Uterus (tissue), 4 donors: ENCODE results near the gene BICDL2. TPM values are rescaled to one million over a fixed set of nuclear protein-coding genes. Genes with fewer than 3 reads are reported as not detected.

Source experiments
- DNase-seq, 2 donors: peaks; one replicate each; pipeline ENCODE4 v3.0.0-alpha.2; 2019 to 2020
- H3K27ac ChIP-seq, 2 donors: fragments of 200-600 bp; sonication (generic); 1 replicate in 1 of 2; 2 replicates in 1 of 2; pipeline ENCODE4 v1.5.1; 2016 to 2018
- H3K27me3 ChIP-seq, 2 donors: fragments of 200-600 bp; sonication (generic); one replicate each; pipeline ENCODE4 v1.5.1; 2018 to 2019; ENCODE audit warnings: control low read depth in 1 of 2
- H3K36me3 ChIP-seq, 2 donors: fragments of 200-600 bp; sonication (generic); one replicate each; pipeline ENCODE4 v1.5.1; 2019; ENCODE audit warnings: control low read depth in 1 of 2
- H3K4me1 ChIP-seq, 2 donors: fragments of 200-600 bp; sonication (generic); one replicate each; pipeline ENCODE4 v1.5.1; 2018 to 2019; ENCODE audit warnings: control low read depth in 1 of 2
- H3K4me3 ChIP-seq, 2 donors: fragments of 200-600 bp; sonication (generic); 1 replicate in 1 of 2; 2 replicates in 1 of 2; pipeline ENCODE4 v1.5.1; 2018 to 2019; ENCODE audit warnings: mild to moderate bottlenecking in 1 of 2
- H3K9me3 ChIP-seq, 2 donors: fragments of 200-600 bp; sonication (generic); one replicate each; pipeline ENCODE4 v1.5.1; 2019; ENCODE audit warnings: control low read depth in 1 of 2
- CTCF ChIP-seq, 4 experiments: fragments of 200-600 bp in 2 of 4; fragments of 450-650 bp in 2 of 4; sonication (generic) in 2 of 4; IDR thresholded peaks; one replicate each; pipeline ENCODE4 v1.5.1; 2016 to 2019; ENCODE audit warnings: antibody characterized with exemption in 4 of 4, mild to moderate bottlenecking in 2 of 4, moderate library complexity in 1 of 4
- POLR2A ChIP-seq, 2 donors: fragments of 450-650 bp; IDR thresholded peaks; one replicate each; pipeline ENCODE4 v1.6.1; 2016; ENCODE audit warnings: antibody characterized with exemption in 2 of 2, mild to moderate bottlenecking in 1 of 2, moderate library complexity in 1 of 2
- intact Hi-C: fragments of 100-400 bp; cut with DNase I; formaldehyde crosslinking; loops from one replicate; pipeline ENCODE4 v1.15.1; 2023; ENCODE audit warnings: low total_unique reads
- total RNA-seq, 4 donors: library from RNA; depleted of rRNA in 3 of 4; stranded (reverse); fragments of >200 nt in 3 of 4; gene quantifications; one replicate each; pipeline versions ENCODE4 v1.1.0 to v1.2.4, GENCODE V29; 2014 to 2023
- donor health status: DM: yes; HTN: yes; CAD: no.

BICDL2 gene
- total RNA-seq, 4 donors from 2014 or later, result 0.26 to 1.9 (median 0.29) TPM; not detected in 1

- H3K27me3 ChIP-seq, result peaks cover 5 to 12% of the 10 kb centered on the region in 2 donors
- peaks cover 0 to 26% of the 10 kb centered on the region in 2 donors for H3K4me1 ChIP-seq
- intact Hi-C loops, result no loop called here
- no peaks in the 10 kb centered on the region for H3K9me3 ChIP-seq
- H3K36me3 ChIP-seq, result no peaks in the 10 kb centered on the region
- TF ChIP-seq POLR2A (IDR thresholded peaks at IDR 0.05) (no peak), CTCF (IDR thresholded peaks at IDR 0.05) (no peak)
- DNase-seq, result no peak
- H3K27ac ChIP-seq, result no peak overlapping the region
- no peak overlapping the region for H3K4me3 ChIP-seq
These were observed 9.9 kb downstream of the BICDL2 start for GRCh38 chr16:3026609-3027488.

DNA sequence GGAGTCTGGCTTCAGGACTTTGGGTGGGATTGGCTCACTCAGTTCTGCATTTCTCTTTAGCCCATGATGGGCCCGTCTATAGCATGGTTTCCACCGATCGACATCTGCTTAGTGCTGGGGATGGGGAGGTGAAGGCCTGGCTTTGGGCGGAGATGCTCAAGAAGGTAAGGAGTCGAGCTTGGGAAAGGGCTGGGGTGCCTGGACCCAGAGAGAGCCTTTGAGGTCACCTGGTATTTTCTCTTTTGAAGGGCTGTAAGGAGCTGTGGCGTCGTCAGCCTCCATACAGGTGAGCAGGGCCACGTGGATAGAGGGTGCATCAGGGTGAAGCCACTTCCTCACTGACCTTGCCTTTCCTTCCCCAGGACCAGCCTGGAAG, 10.8 kb downstream of the BICDL2 start:
- no peak overlapping the region for H3K27ac ChIP-seq
- TF ChIP-seq CTCF (IDR thresholded peaks at IDR 0.05) (no peak), POLR2A (IDR thresholded peaks at IDR 0.05) (no peak)
- no peaks in the 10 kb centered on the region for H3K9me3 ChIP-seq
- peaks cover 0 to 28% of the 10 kb centered on the region in 2 donors for H3K4me1 ChIP-seq
- peaks cover 5 to 8% of the 10 kb centered on the region in 2 donors for H3K27me3 ChIP-seq
- no peak overlapping the region for H3K4me3 ChIP-seq
- intact Hi-C loops, result no loop called here
- H3K36me3 ChIP-seq, result no peaks in the 10 kb centered on the region
- DNase-seq, result no peak

GRCh38 chr16:3025032-3026002, 11.4 kb downstream of the BICDL2 start:
- Histone ChIP-seq H3K27ac (no peak overlapping the region), H3K9me3 (no peaks in the 10 kb centered on the region), H3K36me3 (no peaks in the 10 kb centered on the region), H3K27me3 (peaks cover 2 to 5% of the 10 kb centered on the region in 2 donors), H3K4me1 (peaks cover 0 to 28% of the 10 kb centered on the region in 2 donors), H3K4me3 (no peak overlapping the region)
- intact Hi-C loops, result no loop called here
- no peak for DNase-seq
- TF ChIP-seq CTCF (IDR thresholded peaks at IDR 0.05), result no peak
- no peak for TF ChIP-seq POLR2A (IDR thresholded peaks at IDR 0.05)

- Histone ChIP-seq H3K36me3 (no peaks in the 10 kb centered on the region), H3K27me3 (no peaks in the 10 kb centered on the region), H3K4me1 (peaks cover 0 to 22% of the 10 kb centered on the region in 2 donors), H3K27ac (peak within 1 kb of the TSS; percentile 94 to 95), H3K9me3 (no peaks in the 10 kb centered on the region), H3K4me3 (peak within 1 kb of the TSS; percentile 63 to 78)
- intact Hi-C loops, result no loop called here
- peak; percentile 94 to 98 for DNase-seq
- peak in 3 of 4 experiments; percentile 6 to 34 (median 16) for TF ChIP-seq CTCF (IDR thresholded peaks at IDR 0.05)
- TF ChIP-seq POLR2A (IDR thresholded peaks at IDR 0.05), result peak; percentile 59 to 82
These were observed 12.9 kb downstream of the BICDL2 start, which contains the start of the genes HCFC1R1 and THOC6 for GRCh38 chr16:3023669-3024478. TSS of gene HCFC1R1 (minus strand) at chr16:3023942. CDS start at chr16:3023941, 1 bp downstream. TSS of gene THOC6 (plus strand) at chr16:3024035. CDS start at chr16:3024327, 292 bp downstream.
